Calu3 (cell line): ENCODE data around the gene KCNT1. TPM values are rescaled to one million over a fixed set of nuclear protein-coding genes. Genes with fewer than 3 reads are reported as not detected.

Experiments
- BruUV-seq: library from RNA; stranded (reverse); fragments of 400-500 nt; replicated peaks from 2 replicates; lab custom pipeline; 2021; lab: Mats Ljungman, UMichigan
- CTCF ChIA-PET: fragments of 300-600 bp; sonication (Branson Sonifier 250); formaldehyde crosslinking; loops from one replicate; lab custom pipeline; 2022; ENCODE audit warnings: antibody characterized with exemption; lab: Charles Lee
- DNase-seq: peaks from one replicate; pipeline ENCODE4 v3.0.0; 2022
- H3K27ac Mint-ChIP-seq: one replicate; pipeline ENCODE4 v1.8.0; 2022; ENCODE audit warnings: mixed read lengths; ENCODE audit not compliant: unreplicated experiment
- H3K27me3 Mint-ChIP-seq: one replicate; pipeline ENCODE4 v1.8.0; 2022; ENCODE audit warnings: mixed read lengths; ENCODE audit not compliant: unreplicated experiment
- H3K36me3 Mint-ChIP-seq: one replicate; pipeline ENCODE4 v1.8.0; 2022; ENCODE audit warnings: mild to moderate bottlenecking, moderate library complexity, mixed read lengths; ENCODE audit not compliant: insufficient read depth, unreplicated experiment
- H3K4me1 Mint-ChIP-seq: one replicate; pipeline ENCODE4 v1.8.0; 2022; ENCODE audit warnings: mild to moderate bottlenecking, low read depth, mixed read lengths; ENCODE audit not compliant: unreplicated experiment
- H3K4me3 Mint-ChIP-seq: one replicate; pipeline ENCODE4 v1.8.0; 2022; ENCODE audit warnings: mild to moderate bottlenecking, low read depth, moderate library complexity, mixed read lengths; ENCODE audit not compliant: unreplicated experiment
- H3K9me3 Mint-ChIP-seq: one replicate; pipeline ENCODE4 v1.8.0; 2022; ENCODE audit warnings: low read depth, mixed read lengths; ENCODE audit not compliant: unreplicated experiment
- intact Hi-C: fragments of 100-400 bp; cut with micrococcal nuclease; formaldehyde crosslinking; loops from one replicate; pipeline ENCODE4 v1.10.0; 2022; ENCODE audit not compliant: unreplicated experiment
- total RNA-seq: library from RNA; stranded (reverse); gene quantifications from 2 replicates; pipeline ENCODE4 v1.2.3, GENCODE V29; 2022
- TF ChIP-seq, protein P1 (sequence below): fragments of 200-600 bp; IDR thresholded peaks from one replicate; pipeline ENCODE4 v1.8.0; 2022; ENCODE audit warnings: antibody characterized with exemption; ENCODE audit not compliant: unreplicated experiment

The KCNT1 gene
- total RNA-seq, 1 experiment from 2014 or later: not detected

DNA sequence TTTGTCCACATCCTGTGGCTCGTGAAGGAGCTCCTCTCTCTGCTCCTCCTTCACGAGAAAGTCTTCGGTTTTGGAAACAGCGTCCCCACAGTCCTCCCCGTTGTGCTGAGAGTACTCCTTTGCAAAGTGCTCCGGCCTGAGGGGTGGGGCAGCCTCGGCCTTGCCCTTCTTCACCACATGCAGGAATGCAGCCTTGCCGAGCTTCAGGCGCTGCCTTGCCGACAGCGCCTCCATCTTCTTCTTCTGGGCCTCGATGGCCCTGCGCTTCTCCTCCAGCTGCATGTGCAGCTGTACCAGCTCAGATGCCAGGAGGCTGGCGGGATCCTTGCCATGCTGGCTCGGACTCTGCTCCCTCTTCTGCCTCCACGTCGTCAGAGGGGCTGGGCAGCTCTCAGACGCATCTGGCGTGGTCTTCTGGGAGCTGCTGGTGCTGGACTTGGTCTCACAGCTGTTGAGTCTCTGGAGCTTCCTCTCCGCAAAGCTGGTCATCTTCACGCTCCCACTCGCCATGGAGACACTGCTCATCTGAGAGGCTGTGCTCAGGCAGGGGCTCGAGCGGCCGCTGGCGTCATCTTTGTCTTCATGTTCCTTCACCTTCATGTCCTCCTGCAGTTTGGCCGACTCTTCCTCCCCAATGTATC is 119.9 kb downstream of the KCNT1 start:
- no peak for DNase-seq
- no peak overlapping the region for H3K4me3 Mint-ChIP-seq
- H3K36me3 Mint-ChIP-seq: peaks cover 26% of the 10 kb centered on the region
- intact Hi-C loops: no loop called here
- TF ChIP-seq, protein P1, sequence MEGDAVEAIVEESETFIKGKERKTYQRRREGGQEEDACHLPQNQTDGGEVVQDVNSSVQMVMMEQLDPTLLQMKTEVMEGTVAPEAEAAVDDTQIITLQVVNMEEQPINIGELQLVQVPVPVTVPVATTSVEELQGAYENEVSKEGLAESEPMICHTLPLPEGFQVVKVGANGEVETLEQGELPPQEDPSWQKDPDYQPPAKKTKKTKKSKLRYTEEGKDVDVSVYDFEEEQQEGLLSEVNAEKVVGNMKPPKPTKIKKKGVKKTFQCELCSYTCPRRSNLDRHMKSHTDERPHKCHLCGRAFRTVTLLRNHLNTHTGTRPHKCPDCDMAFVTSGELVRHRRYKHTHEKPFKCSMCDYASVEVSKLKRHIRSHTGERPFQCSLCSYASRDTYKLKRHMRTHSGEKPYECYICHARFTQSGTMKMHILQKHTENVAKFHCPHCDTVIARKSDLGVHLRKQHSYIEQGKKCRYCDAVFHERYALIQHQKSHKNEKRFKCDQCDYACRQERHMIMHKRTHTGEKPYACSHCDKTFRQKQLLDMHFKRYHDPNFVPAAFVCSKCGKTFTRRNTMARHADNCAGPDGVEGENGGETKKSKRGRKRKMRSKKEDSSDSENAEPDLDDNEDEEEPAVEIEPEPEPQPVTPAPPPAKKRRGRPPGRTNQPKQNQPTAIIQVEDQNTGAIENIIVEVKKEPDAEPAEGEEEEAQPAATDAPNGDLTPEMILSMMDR: no peak
- no peaks in the 10 kb centered on the region for H3K27me3 Mint-ChIP-seq
- no peaks in the 10 kb centered on the region for H3K9me3 Mint-ChIP-seq
- H3K4me1 Mint-ChIP-seq: no peaks in the 10 kb centered on the region
- BruUV-seq: no TSS peak
- CTCF ChIA-PET: interaction anchor here (0.6 kb wide), 1 partner anchor 154 kb away, joined by 3 read pairs; no protein-coding TSS in a partner anchor
- no peak overlapping the region for H3K27ac Mint-ChIP-seq

GRCh38 chr9:135822374-135822755 is 120.4 kb downstream of the KCNT1 start:
- Mint-ChIP-seq H3K27me3 (no peaks in the 10 kb centered on the region), H3K36me3 (peaks cover 26% of the 10 kb centered on the region), H3K4me1 (no peaks in the 10 kb centered on the region), H3K9me3 (no peaks in the 10 kb centered on the region), H3K27ac (no peak overlapping the region), H3K4me3 (no peak overlapping the region)
- intact Hi-C loops: no loop called here
- TF ChIP-seq, protein P1: no peak
- BruUV-seq: TSS peak; percentile 33
- CTCF ChIA-PET: no interaction called here
- DNase-seq: no peak

- Mint-ChIP-seq H3K9me3 (no peaks in the 10 kb centered on the region), H3K36me3 (peaks cover 26% of the 10 kb centered on the region)
- CTCF ChIA-PET: no interaction called here
Measured at GRCh38 chr9:135823036-135823435, 121.1 kb downstream of the KCNT1 start.

GRCh38 chr9:135825435-135826187 is 123.6 kb downstream of the KCNT1 start:
- CTCF ChIA-PET: no interaction called here
- peaks cover 26% of the 10 kb centered on the region for H3K36me3 Mint-ChIP-seq
- no TSS peak for BruUV-seq

More at GRCh38 chr9:135823036-135823435, 121.1 kb downstream of the KCNT1 start:
- Mint-ChIP-seq H3K4me1 (no peaks in the 10 kb centered on the region), H3K27ac (no peak overlapping the region), H3K27me3 (no peaks in the 10 kb centered on the region), H3K4me3 (no peak overlapping the region)
- intact Hi-C loops: no loop called here
- no TSS peak for BruUV-seq
- TF ChIP-seq, protein P1: no peak
- DNase-seq: no peak

More at GRCh38 chr9:135825435-135826187, 123.6 kb downstream of the KCNT1 start:
- Mint-ChIP-seq H3K27me3 (no peaks in the 10 kb centered on the region), H3K27ac (no peak overlapping the region), H3K4me3 (no peak overlapping the region), H3K4me1 (no peaks in the 10 kb centered on the region), H3K9me3 (no peaks in the 10 kb centered on the region)
- no peak for DNase-seq
- TF ChIP-seq, protein P1: no peak
- intact Hi-C loops: no loop called here
